DMS114 treated with DMSO at 0.1 percent for 48 hours (cell line): Measurements from ENCODE around the gene IGFBPL1.
A peak's percentile ranks its signal among the peaks of the same experiment; 100 is the strongest.
"Not testable (repeated sequence)": the region's sequence is repeated elsewhere in the genome, so short reads cannot be mapped to it uniquely, and the experiment has no call there.

Source experiments
- DNase-seq: peaks from one replicate; lab custom pipeline; 2025; ENCODE audit not compliant: unreplicated experiment; lab: John Stamatoyannopoulos, UW

The IGFBPL1 gene

GRCh38 chr9:38423973-38424843, at the start of gene IGFBPL1:
Gene IGFBPL1 (minus strand): TSS chr9:38424454. CDS start chr9:38424424, 30 bp downstream.
- peak; percentile 13 for DNase-seq

- not testable (repeated sequence) for DNase-seq
Observed at GRCh38 chr9:38472583-38473249, 48.5 kb upstream of the IGFBPL1 start.

- no peak for DNase-seq
Observed at GRCh38 chr9:38467404-38467803, 43.1 kb upstream of the IGFBPL1 start.

- DNase-seq: no peak
Observed at GRCh38 chr9:38453835-38454234, 29.6 kb upstream of the IGFBPL1 start.

GRCh38 chr9:38451162-38451561, 26.9 kb upstream of the IGFBPL1 start:
- no peak for DNase-seq

GRCh38 chr9:38447703-38448102, 23.4 kb upstream of the IGFBPL1 start:
- no peak for DNase-seq

GRCh38 chr9:38445154-38446043, 21.1 kb upstream of the IGFBPL1 start:
- DNase-seq: no peak

GRCh38 chr9:38443597-38443996, 19.3 kb upstream of the IGFBPL1 start:
- DNase-seq: no peak

GRCh38 chr9:38443181-38443580, 18.9 kb upstream of the IGFBPL1 start:
- no peak for DNase-seq

- DNase-seq: no peak
Observed at GRCh38 chr9:38442473-38443096, 18.3 kb upstream of the IGFBPL1 start.

GRCh38 chr9:38441347-38442085, 17.3 kb upstream of the IGFBPL1 start:
- DNase-seq: no peak

GRCh38 chr9:38440516-38440915, 16.3 kb upstream of the IGFBPL1 start:
- no peak for DNase-seq

- DNase-seq: no peak
Observed at GRCh38 chr9:38439916-38440301, 15.7 kb upstream of the IGFBPL1 start.

- no peak for DNase-seq
Observed at GRCh38 chr9:38439291-38439915, 15.1 kb upstream of the IGFBPL1 start.

GRCh38 chr9:38437193-38437823, 13.1 kb upstream of the IGFBPL1 start:
- DNase-seq: no peak

- no peak for DNase-seq
Observed at GRCh38 chr9:38436708-38437107, 12.5 kb upstream of the IGFBPL1 start.

- DNase-seq: no peak
Observed at GRCh38 chr9:38435521-38435920, 11.3 kb upstream of the IGFBPL1 start.

- DNase-seq: no peak
Observed at GRCh38 chr9:38434853-38435252, 10.6 kb upstream of the IGFBPL1 start.

- DNase-seq: no peak
Observed at GRCh38 chr9:38434365-38434764, 10.1 kb upstream of the IGFBPL1 start.
